Measurements from ENCODE around the gene WEE1.

Gene WEE1

GRCh38 chr11:9625728-9626127 is 52.3 kb downstream of the WEE1 start:
- Histone ChIP-seq H3K36me3 (no peaks in the 10 kb centered on the region), H4K20me1 (no peaks in the 10 kb centered on the region), H3K4me3 (no peak overlapping the region), H3K9me3 (replicated peaks in 1 of 11) (0 out of 22 replicates have a peak, but pooled peaks cover 0 to 5% (median 0%) of the 10 kb centered on the region in 11 experiments), H3K27ac (no peak overlapping the region), H3K27me3 (no peaks in the 10 kb centered on the region), H3K9ac (no peak overlapping the region), H3K4me1 (peaks cover 0 to 26% (median 0%) of the 10 kb centered on the region in 10 experiments; a peak in 4 of 20 replicates), H3K4me2 (peak overlapping the region in 3 of 11 experiments; percentile 12 to 65 (median 52); a peak in 5 of 22 replicates)
- TF ChIP-seq Cebpa-rat (IDR thresholded peaks at IDR 0.05) = no peak

- Histone ChIP-seq H3K9me3 (replicated peaks in 1 of 11) (0 out of 22 replicates have a peak, but pooled peaks cover 0 to 5% (median 0%) of the 10 kb centered on the region in 11 experiments), H3K27me3 (no peaks in the 10 kb centered on the region), H4K20me1 (no peaks in the 10 kb centered on the region), H3K4me2 (no peak overlapping the region), H3K27ac (no peak overlapping the region), H3K9ac (no peak overlapping the region), H3K4me1 (peaks cover 0 to 36% (median 0%) of the 10 kb centered on the region in 10 experiments; a peak in 6 of 20 replicates), H3K4me3 (no peak overlapping the region), H3K36me3 (no peaks in the 10 kb centered on the region)
- TF ChIP-seq Cebpa-rat (IDR thresholded peaks at IDR 0.05) = no peak
These were observed 53.3 kb downstream of the WEE1 start for GRCh38 chr11:9626496-9627394.

- H3K4me2 ChIP-seq = no peak overlapping the region
- no peak overlapping the region for H3K4me3 ChIP-seq
- H3K9ac ChIP-seq = no peak overlapping the region
- H4K20me1 ChIP-seq = no peaks in the 10 kb centered on the region
- H3K4me1 ChIP-seq = peaks cover 0 to 46% (median 5%) of the 10 kb centered on the region in 10 experiments; a peak in 9 of 20 replicates
- no peaks in the 10 kb centered on the region for H3K27me3 ChIP-seq
- H3K9me3 ChIP-seq (replicated peaks in 1 of 11) = peaks cover 0 to 14% (median 9%) of the 10 kb centered on the region in 11 experiments; a peak in 17 of 22 replicates
- no peaks in the 10 kb centered on the region for H3K36me3 ChIP-seq
- no peak overlapping the region for H3K27ac ChIP-seq
- TF ChIP-seq Cebpa-rat (IDR thresholded peaks at IDR 0.05) = no peak
These were observed 55.6 kb downstream of the WEE1 start for GRCh38 chr11:9629064-9629463.

- no peaks in the 10 kb centered on the region for H4K20me1 ChIP-seq
- H3K27ac ChIP-seq = no peak overlapping the region; a peak in 1 of 22 replicates
- peak overlapping the region in 6 of 11 experiments; percentile 19 to 66 (median 42); a peak in 7 of 22 replicates for H3K4me2 ChIP-seq
- H3K4me3 ChIP-seq = no peak overlapping the region
- no peak for TF ChIP-seq Cebpa-rat (IDR thresholded peaks at IDR 0.05)
- H3K36me3 ChIP-seq = no peaks in the 10 kb centered on the region
- H3K9me3 ChIP-seq (replicated peaks in 1 of 11) = peaks cover 0 to 16% (median 9%) of the 10 kb centered on the region in 11 experiments; a peak in 17 of 22 replicates
- no peak overlapping the region for H3K9ac ChIP-seq
- H3K27me3 ChIP-seq = no peaks in the 10 kb centered on the region
- H3K4me1 ChIP-seq = peaks cover 7 to 40% (median 18%) of the 10 kb centered on the region in 10 experiments; a peak in 18 of 20 replicates
These were observed 60.2 kb downstream of the WEE1 start for GRCh38 chr11:9633679-9634078.

DNA sequence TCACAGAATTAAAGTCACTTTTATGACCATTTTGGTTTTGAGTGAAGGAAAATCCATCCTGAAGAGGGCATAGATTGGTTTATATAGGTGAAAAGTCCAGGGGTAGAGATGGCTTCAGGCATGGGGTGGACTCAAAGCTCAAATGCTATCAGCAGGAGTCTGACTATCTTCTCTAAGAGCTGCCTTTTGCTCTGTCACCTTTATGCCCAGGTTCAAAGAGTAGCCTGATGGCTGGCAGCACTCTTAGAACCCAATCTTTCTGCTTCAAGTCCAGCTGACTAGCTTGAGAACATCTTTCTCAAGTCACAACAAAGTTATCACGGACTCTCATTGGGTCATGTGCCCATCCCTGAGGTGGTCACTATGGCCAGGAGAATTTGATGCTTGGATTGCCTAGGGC is 63.2 kb downstream of the WEE1 start:
- H3K4me1 ChIP-seq = peaks cover 15 to 58% (median 39%) of the 10 kb centered on the region in 10 experiments
- no peaks in the 10 kb centered on the region for H3K27me3 ChIP-seq
- H3K9ac ChIP-seq = no peak overlapping the region
- TF ChIP-seq Cebpa-rat (IDR thresholded peaks at IDR 0.05) = no peak
- no peaks in the 10 kb centered on the region for H3K36me3 ChIP-seq
- no peak overlapping the region for H3K4me3 ChIP-seq
- H3K4me2 ChIP-seq = no peak overlapping the region
- H3K9me3 ChIP-seq (replicated peaks in 1 of 11) = peaks cover 0 to 16% (median 9%) of the 10 kb centered on the region in 11 experiments; a peak in 17 of 22 replicates
- no peaks in the 10 kb centered on the region for H4K20me1 ChIP-seq
- H3K27ac ChIP-seq = no peak overlapping the region

DNA sequence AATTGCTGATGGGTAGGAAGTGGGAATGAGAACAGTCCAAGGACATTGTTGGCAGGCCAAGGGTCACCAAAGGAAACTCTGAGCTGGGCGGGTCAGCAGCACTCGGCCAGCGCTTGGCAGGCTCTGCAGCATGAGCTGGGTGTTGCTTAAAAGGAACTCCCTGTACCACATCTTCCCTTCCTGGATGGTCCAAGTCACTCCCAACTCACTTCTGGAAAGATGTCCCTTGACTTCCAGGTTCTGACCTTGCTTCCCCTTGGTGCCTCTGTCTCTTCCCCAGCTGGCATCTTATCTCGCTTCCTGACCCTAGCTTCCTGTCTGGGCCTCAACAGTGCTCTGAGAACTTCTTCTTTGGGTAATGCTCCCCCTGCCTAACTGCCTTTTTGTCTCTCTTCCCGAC is 65.6 kb downstream of the WEE1 start:
- Histone ChIP-seq H3K36me3 (no peaks in the 10 kb centered on the region), H3K4me3 (no peak overlapping the region), H3K4me1 (peaks cover 26 to 72% (median 49%) of the 10 kb centered on the region in 10 experiments), H3K27me3 (no peaks in the 10 kb centered on the region), H3K4me2 (peak overlapping the region; percentile 37 to 84 (median 71)), H4K20me1 (no peaks in the 10 kb centered on the region), H3K27ac (peak overlapping the region in 8 of 11 experiments; percentile 14 to 82 (median 61); a peak in 13 of 22 replicates), H3K9ac (peak overlapping the region in 2 of 11 experiments; percentile 3 to 53; a peak in 2 of 22 replicates), H3K9me3 (replicated peaks in 1 of 11) (peaks cover 0 to 7% (median 0%) of the 10 kb centered on the region in 11 experiments; a peak in 5 of 22 replicates)
- no peak for TF ChIP-seq Cebpa-rat (IDR thresholded peaks at IDR 0.05)

Data from BLaER1 treated with 17β-estradiol and CSF1 and Interleukin-3, amounts not matched to agents 10 nM and 100 nM (cell line).